ENCODE measurements around the gene PLAC8. TPM values are rescaled to one million over a fixed set of nuclear protein-coding genes. Genes with fewer than 3 reads are reported as not detected.

The PLAC8 gene
- total and polyA plus RNA-seq, 2 of the 8 experiments (the other 6 are each of a cell fraction or from before 2014, with no cell fraction given), result 0.98 to 1.1 TPM

GRCh38 chr4:83074086-83074704, 40.3 kb downstream of the PLAC8 start (continued):
- 0 out of 2 replicates have a peak, but pooled peaks have one; percentile 14 for TF ChIP-seq NRF1 (IDR thresholded peaks at IDR 0.05; ENCODE audit: low read depth, low read length)
